ENCODE results near the gene DUS1L. TPM values are rescaled to one million over a fixed set of nuclear protein-coding genes. Genes with fewer than 3 reads are reported as not detected.

DUS1L gene
- total RNA-seq, 1 donor from 2014 or later: 72.4 TPM

DNA sequence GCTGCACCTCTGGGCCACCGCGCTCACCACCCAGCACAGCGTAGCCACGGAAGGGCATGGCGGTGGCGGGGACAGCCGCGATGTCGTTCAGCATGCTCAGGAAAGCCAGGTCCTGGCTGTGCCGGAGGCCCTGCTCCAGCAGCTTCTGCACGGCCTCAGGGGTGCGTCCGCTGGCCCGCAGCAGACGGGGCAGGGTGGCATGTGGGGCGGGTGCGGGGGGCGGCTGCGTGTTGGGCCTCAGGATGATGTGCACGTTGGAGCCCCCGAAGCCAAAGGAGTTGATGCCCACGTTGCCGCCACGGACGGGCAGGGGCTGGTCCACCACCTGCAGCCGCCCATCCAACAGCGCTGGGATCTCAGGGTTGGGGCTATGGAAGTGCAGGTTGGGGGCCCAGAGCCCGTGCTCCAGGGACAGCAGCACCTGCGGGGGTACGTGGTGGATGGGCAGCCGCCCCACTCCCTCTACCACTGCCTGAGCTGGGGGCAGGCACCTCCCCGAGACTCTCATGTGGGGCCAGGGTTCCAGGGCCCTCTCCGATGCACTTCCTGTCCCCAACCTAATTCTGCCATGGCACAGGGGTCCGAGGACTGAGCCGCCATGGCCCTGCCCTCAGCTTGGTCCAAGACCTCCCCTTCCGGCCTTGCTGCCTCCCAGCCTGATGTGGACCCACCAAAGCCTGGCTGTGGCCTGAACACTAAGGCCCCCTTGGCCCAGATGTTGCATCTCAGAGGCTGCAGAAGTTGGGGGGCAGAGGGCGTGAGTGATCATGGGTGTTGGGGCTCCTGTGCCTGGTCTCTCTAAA is 25.9 kb upstream of the DUS1L start:
- intact Hi-C loops (cut with DNase I): no loop called here
- TF ChIP-seq, protein P1, sequence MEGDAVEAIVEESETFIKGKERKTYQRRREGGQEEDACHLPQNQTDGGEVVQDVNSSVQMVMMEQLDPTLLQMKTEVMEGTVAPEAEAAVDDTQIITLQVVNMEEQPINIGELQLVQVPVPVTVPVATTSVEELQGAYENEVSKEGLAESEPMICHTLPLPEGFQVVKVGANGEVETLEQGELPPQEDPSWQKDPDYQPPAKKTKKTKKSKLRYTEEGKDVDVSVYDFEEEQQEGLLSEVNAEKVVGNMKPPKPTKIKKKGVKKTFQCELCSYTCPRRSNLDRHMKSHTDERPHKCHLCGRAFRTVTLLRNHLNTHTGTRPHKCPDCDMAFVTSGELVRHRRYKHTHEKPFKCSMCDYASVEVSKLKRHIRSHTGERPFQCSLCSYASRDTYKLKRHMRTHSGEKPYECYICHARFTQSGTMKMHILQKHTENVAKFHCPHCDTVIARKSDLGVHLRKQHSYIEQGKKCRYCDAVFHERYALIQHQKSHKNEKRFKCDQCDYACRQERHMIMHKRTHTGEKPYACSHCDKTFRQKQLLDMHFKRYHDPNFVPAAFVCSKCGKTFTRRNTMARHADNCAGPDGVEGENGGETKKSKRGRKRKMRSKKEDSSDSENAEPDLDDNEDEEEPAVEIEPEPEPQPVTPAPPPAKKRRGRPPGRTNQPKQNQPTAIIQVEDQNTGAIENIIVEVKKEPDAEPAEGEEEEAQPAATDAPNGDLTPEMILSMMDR (IDR thresholded peaks at IDR 0.05): no peak
- no peak for TF ChIP-seq POLR2A (IDR thresholded peaks at IDR 0.05)
- no peak for TF ChIP-seq POLR2AphosphoS5 (IDR thresholded peaks at IDR 0.05; ENCODE audit: insufficient read depth in 1 of 2, low read depth in 1 of 2)

DNA sequence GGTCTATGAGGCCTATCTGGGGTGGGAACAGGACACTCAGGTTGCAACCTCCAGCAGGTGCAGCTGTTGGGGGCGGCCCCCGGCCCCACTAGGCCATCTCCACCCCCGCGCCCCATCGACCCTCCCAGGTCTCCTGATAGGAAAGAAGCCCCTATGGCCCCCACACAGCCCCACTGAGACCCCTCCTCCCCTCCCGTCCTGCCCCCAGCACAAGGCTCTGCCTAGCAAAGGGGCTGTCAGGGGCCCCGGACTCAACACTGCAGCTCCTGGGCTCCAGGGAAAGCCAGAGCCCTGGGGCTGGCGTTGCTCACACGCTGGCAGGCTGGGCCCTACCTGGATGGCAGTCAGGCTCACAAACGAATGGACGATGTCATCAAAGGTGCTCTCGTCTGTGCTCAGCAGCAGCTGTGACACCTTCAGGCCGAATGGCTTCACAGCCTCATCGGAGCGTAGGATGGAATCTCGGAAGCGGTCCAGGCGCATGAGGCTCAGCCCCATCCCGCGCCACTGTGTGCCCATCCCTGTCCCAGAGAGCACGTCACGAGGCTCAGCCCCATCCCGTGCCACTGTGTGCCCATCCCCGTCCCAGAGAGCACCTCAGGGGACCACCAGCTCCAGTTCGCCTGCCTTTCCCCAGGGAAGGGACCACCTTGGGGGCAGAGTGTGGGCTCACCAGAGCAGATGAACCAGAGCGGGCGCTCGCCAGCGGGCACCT is 25.1 kb upstream of the DUS1L start:
- H3K9me3 ChIP-seq: no peaks in the 10 kb centered on the region
- DNase-seq (ENCODE audit: extremely low spot score in 2 of 2): no peak
- no peak overlapping the region for H3K27ac ChIP-seq
- no peaks in the 10 kb centered on the region for H3K27me3 ChIP-seq
- H3K4me1 ChIP-seq: peaks cover 6% of the 10 kb centered on the region
- peaks cover 0 to 100% of the 10 kb centered on the region in 2 donors for H3K36me3 ChIP-seq
- TF ChIP-seq POLR2AphosphoS5 (IDR thresholded peaks at IDR 0.05; ENCODE audit: insufficient read depth in 1 of 2, low read depth in 1 of 2) (no peak), POLR2A (IDR thresholded peaks at IDR 0.05) (no peak)
- TF ChIP-seq, protein P1 (IDR thresholded peaks at IDR 0.05): no peak
- intact Hi-C loops (cut with DNase I): no loop called here
- no peak overlapping the region for H3K4me3 ChIP-seq

More for the DNA sequence above, 25.9 kb upstream of the DUS1L start:
- Histone ChIP-seq H3K9me3 (no peaks in the 10 kb centered on the region), H3K27ac (no peak overlapping the region), H3K4me3 (no peak overlapping the region), H3K36me3 (peaks cover 0 to 97% of the 10 kb centered on the region in 2 donors), H3K27me3 (no peaks in the 10 kb centered on the region), H3K4me1 (peaks cover 14% of the 10 kb centered on the region)
- DNase-seq (ENCODE audit: extremely low spot score in 2 of 2): no peak

DNA sequence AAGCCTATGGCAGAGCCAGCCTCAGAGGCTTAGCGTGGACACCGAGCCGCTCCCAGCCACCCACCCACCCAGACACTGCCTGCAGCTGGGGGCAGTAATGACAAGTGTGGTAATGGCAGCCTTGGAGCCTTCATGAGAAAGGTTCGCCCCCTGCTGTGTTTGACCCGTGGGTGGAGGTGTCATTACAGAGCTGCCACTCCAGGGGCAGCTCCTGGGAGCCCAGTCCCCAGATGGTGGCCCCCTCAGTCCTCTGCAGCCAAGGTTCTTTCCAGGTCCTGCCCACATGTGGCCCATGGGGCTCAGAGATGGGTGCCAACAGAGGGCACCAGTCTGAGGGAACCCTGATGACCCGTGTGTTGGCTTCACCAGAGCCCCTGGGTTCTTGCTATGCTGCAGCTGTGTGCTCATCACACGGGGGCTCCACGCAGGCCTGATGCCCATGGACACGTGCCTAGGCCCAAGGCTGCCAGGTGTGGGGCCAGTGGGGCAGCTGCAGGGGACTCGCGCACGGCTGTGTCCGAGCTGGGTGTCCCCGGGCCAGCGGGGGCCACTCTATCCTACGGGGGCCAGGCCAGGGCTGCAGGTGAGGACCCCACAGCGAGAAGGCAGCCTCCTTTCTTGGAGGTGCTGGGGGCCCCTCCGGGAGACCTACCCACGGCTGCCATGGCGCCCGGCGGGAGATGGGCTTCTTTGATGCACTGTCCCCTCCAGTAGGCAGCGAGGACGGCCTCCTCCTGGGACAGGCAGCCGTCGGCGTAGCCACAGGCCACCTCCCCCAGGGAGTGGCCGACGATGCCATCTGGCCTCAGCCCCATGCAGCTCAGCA is 24.3 kb upstream of the DUS1L start:
- Histone ChIP-seq H3K27ac (no peak overlapping the region), H3K4me3 (no peak overlapping the region), H3K27me3 (no peaks in the 10 kb centered on the region), H3K9me3 (no peaks in the 10 kb centered on the region), H3K36me3 (peaks cover 0 to 100% of the 10 kb centered on the region in 2 donors), H3K4me1 (no peaks in the 10 kb centered on the region)
- intact Hi-C loops (cut with DNase I): no loop called here
- no peak for TF ChIP-seq POLR2AphosphoS5 (IDR thresholded peaks at IDR 0.05; ENCODE audit: insufficient read depth in 1 of 2, low read depth in 1 of 2)
- TF ChIP-seq, protein P1 (IDR thresholded peaks at IDR 0.05): no peak
- no peak for DNase-seq (ENCODE audit: extremely low spot score in 2 of 2)

DNA sequence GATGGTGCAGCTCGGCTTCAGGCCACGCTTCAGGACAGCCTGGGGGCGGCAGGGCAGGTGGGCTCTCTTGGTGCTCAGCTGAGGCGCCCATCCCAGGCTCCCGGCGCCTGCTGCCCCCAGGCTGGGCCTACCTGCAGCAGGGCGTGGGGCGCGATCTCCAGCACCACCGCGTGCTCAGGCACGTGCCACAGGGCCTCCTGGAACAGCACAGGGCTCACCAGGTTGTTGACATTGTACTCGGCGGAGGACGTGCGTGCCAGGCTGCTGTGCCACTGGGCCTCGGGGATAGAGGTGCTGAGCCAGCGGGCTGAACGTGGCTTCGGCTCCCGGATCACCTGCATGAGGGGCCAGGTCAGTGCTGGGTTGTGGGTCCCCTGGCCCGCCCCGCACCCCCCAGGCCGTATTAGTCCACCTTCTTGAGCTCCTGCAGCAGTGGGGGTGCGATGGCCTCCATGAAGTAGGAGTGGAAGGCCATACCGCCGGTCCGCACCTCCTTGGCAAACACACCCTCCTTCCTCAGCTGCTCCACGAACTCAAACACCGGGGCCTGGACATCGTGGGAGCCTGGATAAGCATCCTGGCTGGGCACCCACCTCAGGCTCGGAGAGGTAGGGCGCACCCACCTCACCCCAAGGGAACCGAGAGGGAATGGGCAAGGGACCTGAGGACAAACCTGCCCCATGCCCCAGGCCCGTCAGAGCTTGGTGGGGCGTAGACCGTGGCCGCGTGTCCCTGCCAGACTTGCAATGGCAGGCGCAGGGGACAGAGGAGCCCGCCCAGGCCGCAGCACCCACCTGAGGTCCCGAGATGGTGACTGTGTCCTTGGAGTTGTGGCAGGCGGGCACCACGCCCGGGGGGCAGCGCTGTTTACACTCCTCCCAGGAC is 23.5 kb upstream of the DUS1L start:
- H3K36me3 ChIP-seq: peaks cover 0 to 100% of the 10 kb centered on the region in 2 donors
- H3K4me1 ChIP-seq: no peaks in the 10 kb centered on the region
- intact Hi-C loops (cut with DNase I): no loop called here
- no peak overlapping the region for H3K4me3 ChIP-seq
- no peak for DNase-seq (ENCODE audit: extremely low spot score in 2 of 2)
- TF ChIP-seq, protein P1 (IDR thresholded peaks at IDR 0.05): no peak
- TF ChIP-seq POLR2A (IDR thresholded peaks at IDR 0.05): no peak
- no peak for TF ChIP-seq POLR2AphosphoS5 (IDR thresholded peaks at IDR 0.05; ENCODE audit: insufficient read depth in 1 of 2, low read depth in 1 of 2)
- no peak overlapping the region for H3K27ac ChIP-seq
- H3K27me3 ChIP-seq: no peaks in the 10 kb centered on the region
- H3K9me3 ChIP-seq: no peaks in the 10 kb centered on the region
